Esophagus squamous epithelium (tissue), 5 donors: ENCODE measurements around the gene SCAPER. TPM values are rescaled to one million over a fixed set of nuclear protein-coding genes. Genes with fewer than 3 reads are reported as not detected.
"Not testable (repeated sequence)": the region's sequence is repeated elsewhere in the genome, so short reads cannot be mapped to it uniquely, and the experiment has no call there.

Experiments
- DNase-seq: peaks from one replicate; lab custom pipeline; 2025; lab: John Stamatoyannopoulos, UW
- H3K27ac ChIP-seq, 4 donors: fragments of 200-600 bp; sonication (generic); one replicate each; pipeline ENCODE4 v1.5.1; 2016 to 2019; ENCODE audit warnings: mild to moderate bottlenecking in 1 of 4
- H3K27me3 ChIP-seq, 4 donors: fragments of 200-600 bp; sonication (generic); 1 replicate in 3 of 4; 2 replicates in 1 of 4; pipeline versions ENCODE4 v1.5.1 to v1.6.0; 2017 to 2021; ENCODE audit warnings: antibody characterized with exemption in 1 of 4
- H3K36me3 ChIP-seq, 3 donors: fragments of 200-600 bp; sonication (generic); one replicate each; pipeline ENCODE4 v1.5.1; 2016 to 2019
- H3K4me1 ChIP-seq, 3 donors: fragments of 200-600 bp; sonication (generic); one replicate each; pipeline ENCODE4 v1.5.1; 2017 to 2019
- H3K4me3 ChIP-seq, 4 donors: fragments of 200-600 bp; sonication (generic); 1 replicate in 3 of 4; 2 replicates in 1 of 4; pipeline ENCODE4 v1.5.1; 2016 to 2019; ENCODE audit warnings: mild to moderate bottlenecking in 2 of 4, moderate library complexity in 1 of 4
- H3K9me3 ChIP-seq, 3 donors: fragments of 200-600 bp; sonication (generic); one replicate each; pipeline ENCODE4 v1.5.1; 2016 to 2019
- POLR2A ChIP-seq, 4 donors: fragments of 450-650 bp; IDR thresholded peaks; one replicate each; pipeline ENCODE4 v1.6.1; 2017; ENCODE audit warnings: antibody characterized with exemption in 4 of 4, mild to moderate bottlenecking in 4 of 4, moderate library complexity in 3 of 4
- WGBS, 2 donors: methylation state at CpG; one replicate each; pipeline ENCODE4 v1.1.5; 2018; 5-methylcytosine and 5-hydroxymethylcytosine counted together
- intact Hi-C: fragments of 100-400 bp; cut with DNase I; formaldehyde crosslinking; loops from one replicate; pipeline ENCODE4 v1.15.0; 2022
- total RNA-seq, 4 donors: library from RNA; depleted of rRNA; stranded (reverse); fragments of >200 nt; gene quantifications; one replicate each; pipeline ENCODE4 v1.1.0, GENCODE V29; 2016
- TF ChIP-seq, protein P1 (sequence below), 6 experiments: fragments of 450-650 bp in 4 of 6; fragments of 200-600 bp in 2 of 6; sonication (generic) in 2 of 6; IDR thresholded peaks; one replicate each; pipeline ENCODE4 v1.5.1; 2016 to 2019; ENCODE audit warnings: antibody characterized with exemption in 6 of 6, mild to moderate bottlenecking in 4 of 6, moderate library complexity in 4 of 6
- donor health status: DM: yes; HTN: yes; CAD: no.

The SCAPER gene
- total RNA-seq, 4 donors from 2014 or later = 18.3 to 30.1 (median 25.3) TPM

DNA sequence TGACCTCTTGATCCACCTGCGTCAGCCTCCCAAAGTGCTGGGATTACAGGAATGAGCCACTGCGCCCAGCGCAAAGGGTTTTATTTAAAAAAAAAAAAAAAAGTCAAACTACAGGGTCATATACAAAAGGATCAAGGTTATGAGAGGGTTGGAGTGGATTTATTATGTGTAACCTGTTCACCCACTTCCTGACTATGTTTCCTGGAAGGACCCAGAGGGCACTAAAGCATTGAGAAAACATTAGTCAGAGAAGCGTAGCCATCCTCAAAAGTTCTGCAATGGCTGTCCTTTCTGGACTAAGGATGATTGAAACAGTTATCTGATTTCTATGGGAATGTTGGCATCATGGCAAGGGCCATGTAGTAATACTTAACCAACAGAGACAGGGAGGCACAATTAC, 7.3 kb upstream of the SCAPER start:
- no peaks in the 10 kb centered on the region for H3K36me3 ChIP-seq
- no peak for DNase-seq
- TF ChIP-seq, protein P1, sequence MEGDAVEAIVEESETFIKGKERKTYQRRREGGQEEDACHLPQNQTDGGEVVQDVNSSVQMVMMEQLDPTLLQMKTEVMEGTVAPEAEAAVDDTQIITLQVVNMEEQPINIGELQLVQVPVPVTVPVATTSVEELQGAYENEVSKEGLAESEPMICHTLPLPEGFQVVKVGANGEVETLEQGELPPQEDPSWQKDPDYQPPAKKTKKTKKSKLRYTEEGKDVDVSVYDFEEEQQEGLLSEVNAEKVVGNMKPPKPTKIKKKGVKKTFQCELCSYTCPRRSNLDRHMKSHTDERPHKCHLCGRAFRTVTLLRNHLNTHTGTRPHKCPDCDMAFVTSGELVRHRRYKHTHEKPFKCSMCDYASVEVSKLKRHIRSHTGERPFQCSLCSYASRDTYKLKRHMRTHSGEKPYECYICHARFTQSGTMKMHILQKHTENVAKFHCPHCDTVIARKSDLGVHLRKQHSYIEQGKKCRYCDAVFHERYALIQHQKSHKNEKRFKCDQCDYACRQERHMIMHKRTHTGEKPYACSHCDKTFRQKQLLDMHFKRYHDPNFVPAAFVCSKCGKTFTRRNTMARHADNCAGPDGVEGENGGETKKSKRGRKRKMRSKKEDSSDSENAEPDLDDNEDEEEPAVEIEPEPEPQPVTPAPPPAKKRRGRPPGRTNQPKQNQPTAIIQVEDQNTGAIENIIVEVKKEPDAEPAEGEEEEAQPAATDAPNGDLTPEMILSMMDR (IDR thresholded peaks at IDR 0.05) = no peak
- TF ChIP-seq POLR2A (IDR thresholded peaks at IDR 0.05) = no peak
- peaks cover 0 to 4% (median 0%) of the 10 kb centered on the region in 3 donors for H3K4me1 ChIP-seq
- WGBS, 2 donors = 49 to 76% methylated on average over 3 of the region's 4 CpGs
- peaks cover 0 to 11% (median 0%) of the 10 kb centered on the region in 4 donors for H3K27me3 ChIP-seq
- no peak overlapping the region for H3K4me3 ChIP-seq
- no peaks in the 10 kb centered on the region for H3K9me3 ChIP-seq
- H3K27ac ChIP-seq = no peak overlapping the region
- intact Hi-C loops = no loop called here

DNA sequence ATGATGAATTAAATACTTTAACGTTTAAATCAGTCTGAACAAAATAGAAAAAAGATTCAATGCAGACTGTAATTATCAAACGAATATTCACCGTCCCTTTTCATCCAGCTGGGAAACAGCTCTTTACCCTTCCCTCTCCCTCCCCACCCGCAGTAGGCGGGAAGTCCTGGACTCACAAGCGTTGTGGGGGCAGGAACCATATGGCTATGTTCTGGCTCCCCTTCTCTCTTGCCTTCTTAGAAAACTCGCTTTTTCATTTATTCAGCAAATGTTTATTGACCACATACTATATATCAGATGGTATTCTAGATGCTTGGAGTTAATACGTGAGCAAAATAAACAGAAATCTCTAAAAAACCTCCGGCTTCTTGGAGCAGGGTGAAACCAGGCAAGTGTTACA, 715 bp upstream of the SCAPER start:
- no peak for DNase-seq
- H3K4me3 ChIP-seq = peak overlapping the region; percentile 75 to 99 (median 89)
- no peaks in the 10 kb centered on the region for H3K9me3 ChIP-seq
- 45 to 50% methylated on average over 9 of the region's 9 CpGs for WGBS, 2 donors
- H3K4me1 ChIP-seq = peaks cover 15 to 35% (median 18%) of the 10 kb centered on the region in 3 donors
- H3K36me3 ChIP-seq = no peaks in the 10 kb centered on the region
- peak overlapping the region; percentile 89 to 97 (median 94) for H3K27ac ChIP-seq
- TF ChIP-seq, protein P1 (IDR thresholded peaks at IDR 0.05) = no peak
- no peak for TF ChIP-seq POLR2A (IDR thresholded peaks at IDR 0.05)
- no peaks in the 10 kb centered on the region for H3K27me3 ChIP-seq
- intact Hi-C loops = no loop called here

DNA sequence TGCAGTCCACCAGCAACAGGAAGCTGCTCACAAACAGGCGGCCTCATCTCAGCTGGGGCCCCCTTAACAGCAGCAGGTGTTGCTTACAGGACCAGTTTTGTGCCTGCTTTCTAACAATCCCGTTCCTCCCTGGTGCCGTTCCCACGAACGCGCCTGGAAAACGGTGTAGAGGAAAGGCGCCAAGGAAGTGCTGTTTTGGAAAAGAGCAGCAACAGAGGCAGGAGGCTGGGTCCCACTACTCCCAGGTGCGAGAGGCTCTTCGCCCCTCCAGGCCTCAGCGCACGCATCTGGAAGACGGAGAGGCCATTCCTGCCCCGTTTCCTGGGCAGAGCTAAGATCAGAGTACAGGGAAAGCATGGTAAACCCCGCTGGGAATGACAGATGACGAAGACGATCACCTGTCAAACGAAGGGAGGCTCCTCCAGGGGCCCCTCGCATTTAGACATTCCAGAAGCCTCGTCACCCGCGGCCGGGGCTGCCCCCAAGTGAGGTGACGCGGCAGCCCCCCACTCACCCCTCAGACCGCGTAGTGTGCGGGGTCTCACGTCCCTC, 603 bp downstream of the SCAPER start:
- TF ChIP-seq POLR2A (IDR thresholded peaks at IDR 0.05) = no peak
- TF ChIP-seq, protein P1 (IDR thresholded peaks at IDR 0.05) = no peak
- DNase-seq = no peak
- intact Hi-C loops = no loop called here
- WGBS, 2 donors = 0 to 4% methylated on average over 5 to 13 of the region's 29 CpGs
- H3K9me3 ChIP-seq = no peaks in the 10 kb centered on the region
- H3K36me3 ChIP-seq = no peaks in the 10 kb centered on the region
- peaks cover 15 to 35% (median 18%) of the 10 kb centered on the region in 3 donors for H3K4me1 ChIP-seq
- H3K27me3 ChIP-seq = no peaks in the 10 kb centered on the region
- H3K4me3 ChIP-seq = peak overlapping the region; percentile 75 to 99 (median 89)
- H3K27ac ChIP-seq = peak overlapping the region; percentile 89 to 97 (median 94)

DNA sequence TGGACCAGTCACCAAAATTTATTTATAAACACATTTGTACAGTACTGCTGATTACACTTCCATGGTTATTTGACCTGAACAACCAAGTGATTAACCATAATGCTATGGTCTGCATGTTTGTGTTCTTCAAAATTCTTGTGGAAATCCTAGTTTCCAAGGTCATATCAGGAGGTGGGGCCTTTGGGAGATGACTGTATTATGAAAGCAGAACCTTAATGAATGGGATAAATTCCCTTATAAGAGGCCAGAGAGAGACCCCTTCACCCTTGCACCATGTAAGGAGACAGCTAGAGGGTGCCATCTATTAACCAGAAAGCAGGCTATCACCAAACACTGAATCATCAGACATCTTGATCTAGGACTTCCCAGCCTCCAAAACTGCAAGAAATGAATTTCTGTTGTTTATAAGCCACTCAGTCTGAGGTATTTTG, 1.9 kb downstream of the SCAPER start:
- intact Hi-C loops = no loop called here
- H3K4me3 ChIP-seq = no peak overlapping the region
- no peaks in the 10 kb centered on the region for H3K36me3 ChIP-seq
- peaks cover 15 to 35% (median 18%) of the 10 kb centered on the region in 3 donors for H3K4me1 ChIP-seq
- H3K9me3 ChIP-seq = no peaks in the 10 kb centered on the region
- peak overlapping the region in 3 of 4 donors; percentile 49 to 97 (median 95) for H3K27ac ChIP-seq
- TF ChIP-seq, protein P1 (IDR thresholded peaks at IDR 0.05) = peak in 3 of 6 experiments; percentile 8 to 43 (median 9)
- TF ChIP-seq POLR2A (IDR thresholded peaks at IDR 0.05) = no peak
- no peak for DNase-seq
- H3K27me3 ChIP-seq = no peaks in the 10 kb centered on the region

DNA sequence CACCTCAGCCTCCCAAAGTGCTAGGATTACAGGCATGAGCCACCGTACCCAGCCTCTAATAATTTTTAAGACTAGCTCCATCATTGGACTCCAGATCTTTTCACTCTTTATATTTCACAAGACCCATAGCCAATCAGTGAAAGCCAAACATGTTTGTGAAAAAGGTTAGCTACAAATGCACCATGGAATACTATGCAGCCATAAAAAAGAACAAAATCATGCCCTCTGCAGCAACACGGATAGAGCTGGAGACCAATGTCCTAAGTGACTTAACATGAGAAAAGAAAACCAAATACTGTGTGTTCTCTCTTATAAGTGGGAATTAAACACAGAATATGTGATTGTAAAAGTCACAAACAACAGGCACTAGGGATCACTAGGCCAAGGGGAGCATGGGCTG, 3.2 kb downstream of the SCAPER start:
- H3K4me3 ChIP-seq = no peak overlapping the region
- H3K4me1 ChIP-seq = peaks cover 18 to 42% (median 18%) of the 10 kb centered on the region in 3 donors
- TF ChIP-seq, protein P1 (IDR thresholded peaks at IDR 0.05) = no peak
- no peak for TF ChIP-seq POLR2A (IDR thresholded peaks at IDR 0.05)
- no peak for DNase-seq
- no peak overlapping the region for H3K27ac ChIP-seq
- WGBS, 2 donors = 93 to 100% methylated on average over 2 of the region's 2 CpGs
- H3K9me3 ChIP-seq = no peaks in the 10 kb centered on the region
- intact Hi-C loops = no loop called here
- H3K36me3 ChIP-seq = no peaks in the 10 kb centered on the region
- no peaks in the 10 kb centered on the region for H3K27me3 ChIP-seq

DNA sequence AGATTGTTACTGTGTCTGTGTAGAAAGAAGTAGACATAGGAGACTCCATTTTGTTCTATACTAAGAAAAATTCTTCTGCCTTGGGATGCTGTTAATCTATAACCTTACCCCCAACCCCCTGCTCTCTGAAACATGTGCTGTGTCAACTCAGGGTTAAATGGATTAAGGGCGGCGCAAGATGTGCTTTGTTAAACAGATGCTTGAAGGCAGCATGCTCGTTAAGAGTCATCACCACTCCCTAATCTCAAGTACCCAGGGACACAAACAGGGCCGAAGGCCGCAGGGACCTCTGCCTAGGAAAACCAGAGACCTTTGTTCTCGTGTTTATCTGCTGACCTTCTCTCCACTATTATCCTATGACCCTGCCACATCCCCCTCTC, 5.2 kb downstream of the SCAPER start:
- DNase-seq, intact Hi-C loops, H3K36me3 ChIP-seq, H3K9me3 ChIP-seq, H3K27ac ChIP-seq, H3K27me3 ChIP-seq, H3K4me3 ChIP-seq: not testable (repeated sequence)
- 84 to 92% methylated on average over 2 of the region's 6 CpGs for WGBS, 2 donors
- H3K4me1 ChIP-seq = peaks cover 11 to 30% (median 14%) of the 10 kb centered on the region in 3 donors

DNA sequence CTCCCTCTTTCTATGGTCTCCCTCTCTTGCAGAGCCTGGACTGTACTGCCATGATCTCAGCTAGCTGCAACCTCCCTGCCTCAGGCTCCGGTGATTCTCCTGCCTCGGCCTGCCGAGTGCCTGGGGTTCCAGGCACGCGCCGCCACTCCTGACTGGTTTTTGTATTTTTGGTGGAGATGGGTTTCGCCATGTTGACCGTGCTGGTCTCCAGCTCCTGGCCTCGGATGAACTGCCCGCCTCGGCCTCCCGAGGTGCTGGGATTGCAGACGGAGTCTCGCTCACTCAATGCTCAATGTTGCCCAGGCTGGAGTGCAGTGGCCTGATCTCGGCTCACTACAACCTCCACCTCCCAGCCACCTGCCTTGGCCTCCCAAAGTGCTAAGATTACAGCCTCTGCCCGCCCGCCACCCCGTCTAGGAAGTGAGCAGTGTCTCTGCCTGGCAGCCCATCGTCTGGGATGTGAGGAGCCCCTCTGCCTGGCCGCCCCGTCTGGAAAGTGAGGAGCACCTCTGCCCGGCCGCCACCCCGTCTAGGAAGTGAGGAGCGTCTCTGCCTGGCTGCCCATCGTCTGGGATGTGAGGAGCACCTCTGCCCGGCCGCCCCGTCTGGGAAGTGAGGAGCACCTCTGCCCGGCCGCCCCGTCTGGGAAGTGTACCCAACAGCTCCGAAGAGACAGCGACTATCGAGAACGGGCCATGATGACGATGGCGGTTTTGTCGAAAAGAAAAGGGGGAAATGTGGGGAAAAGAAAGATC, 5.8 kb downstream of the SCAPER start:
- H3K36me3 ChIP-seq, H3K4me3 ChIP-seq, H3K9me3 ChIP-seq, intact Hi-C loops, DNase-seq, H3K27ac ChIP-seq, H3K27me3 ChIP-seq: not testable (repeated sequence)
- peaks cover 10 to 26% (median 11%) of the 10 kb centered on the region in 3 donors for H3K4me1 ChIP-seq
- 91 to 100% methylated on average over 3 to 15 of the region's 39 CpGs for WGBS, 2 donors
